NOMO-1 (cell line): ENCODE measurements around the gene CLN5.
"Not testable (repeated sequence)": the region's sequence is repeated elsewhere in the genome, so short reads cannot be mapped to it uniquely, and the experiment has no call there.

Experiments used
- DNase-seq, 2 experiments: peaks; one replicate each; lab custom pipeline; 2025; ENCODE audit not compliant: unreplicated experiment in 2 of 2; lab: John Stamatoyannopoulos, UW

CLN5 gene

GRCh38 chr13:76991796-76992547 is at the start of gene CLN5:
Gene CLN5 (plus strand): TSS chr13:76992081. CDS start chr13:76992099, 18 bp downstream.
- peak; percentile 90 to 98 for DNase-seq

GRCh38 chr13:76942363-76942762 is 49.5 kb upstream of the CLN5 start:
- DNase-seq: no peak

- no peak for DNase-seq
These were observed 48.2 kb upstream of the CLN5 start for GRCh38 chr13:76943646-76944045.

GRCh38 chr13:76944456-76944855 is 47.4 kb upstream of the CLN5 start:
- peak; percentile 74 to 87 for DNase-seq

GRCh38 chr13:76948149-76948548 is 43.7 kb upstream of the CLN5 start, which contains the start of gene ACOD1:
Gene ACOD1 (plus strand): TSS chr13:76948511. CDS start chr13:76948559, 48 bp downstream.
- peak; percentile 51 to 86 for DNase-seq

- peak; percentile 13 to 75 for DNase-seq
These were observed 41.8 kb upstream of the CLN5 start for GRCh38 chr13:76950101-76950500.

GRCh38 chr13:76953968-76954367 is 37.9 kb upstream of the CLN5 start:
- no peak for DNase-seq

GRCh38 chr13:76954538-76954937 is 37.3 kb upstream of the CLN5 start:
- DNase-seq: no peak

- no peak for DNase-seq
These were observed 36.7 kb upstream of the CLN5 start for GRCh38 chr13:76955193-76955592.

- no peak for DNase-seq
These were observed 36.2 kb upstream of the CLN5 start for GRCh38 chr13:76955661-76956060.

- no peak for DNase-seq
These were observed 32.9 kb upstream of the CLN5 start for GRCh38 chr13:76958841-76959432.

GRCh38 chr13:76959734-76960133 is 32.1 kb upstream of the CLN5 start:
- DNase-seq: not testable (repeated sequence)

GRCh38 chr13:76965759-76966421 is 26.0 kb upstream of the CLN5 start:
- DNase-seq: no peak

GRCh38 chr13:76967031-76967430 is 24.9 kb upstream of the CLN5 start:
- DNase-seq: no peak

GRCh38 chr13:76968041-76968440 is 23.8 kb upstream of the CLN5 start:
- DNase-seq: no peak

- no peak for DNase-seq
These were observed 22.2 kb upstream of the CLN5 start for GRCh38 chr13:76969488-76970365.

GRCh38 chr13:76971215-76971614 is 20.7 kb upstream of the CLN5 start:
- no peak for DNase-seq

- no peak for DNase-seq
These were observed 19.7 kb upstream of the CLN5 start for GRCh38 chr13:76971851-76972829.

GRCh38 chr13:76973920-76974617 is 17.8 kb upstream of the CLN5 start:
- DNase-seq: no peak
